LNCAP (cell line): ENCODE data around the gene CDC25B.

ENCODE experiments used
- CTCF ChIP-seq: fragments of 450-650 bp; IDR thresholded peaks from 2 replicates; pipeline ENCODE4 v1.5.1; 2017; ENCODE audit warnings: mild to moderate bottlenecking

CDC25B gene

GRCh38 chr20:3752386-3752759, 43.7 kb upstream of the CDC25B start:
- no peak for TF ChIP-seq CTCF

GRCh38 chr20:3753098-3753497, 43.0 kb upstream of the CDC25B start:
- TF ChIP-seq CTCF, result peak; percentile 81

GRCh38 chr20:3753501-3754275, 42.4 kb upstream of the CDC25B start:
- no peak for TF ChIP-seq CTCF

- no peak for TF ChIP-seq CTCF
Measured at GRCh38 chr20:3754276-3754630, 41.9 kb upstream of the CDC25B start.

- TF ChIP-seq CTCF, result no peak
Measured at GRCh38 chr20:3755269-3755668, 40.8 kb upstream of the CDC25B start.

- TF ChIP-seq CTCF, result no peak
Measured at GRCh38 chr20:3755814-3756480, 40.2 kb upstream of the CDC25B start.

GRCh38 chr20:3757268-3757667, 38.8 kb upstream of the CDC25B start:
- no peak for TF ChIP-seq CTCF
